ENCODE measurements around the gene COL6A2.

DNA sequence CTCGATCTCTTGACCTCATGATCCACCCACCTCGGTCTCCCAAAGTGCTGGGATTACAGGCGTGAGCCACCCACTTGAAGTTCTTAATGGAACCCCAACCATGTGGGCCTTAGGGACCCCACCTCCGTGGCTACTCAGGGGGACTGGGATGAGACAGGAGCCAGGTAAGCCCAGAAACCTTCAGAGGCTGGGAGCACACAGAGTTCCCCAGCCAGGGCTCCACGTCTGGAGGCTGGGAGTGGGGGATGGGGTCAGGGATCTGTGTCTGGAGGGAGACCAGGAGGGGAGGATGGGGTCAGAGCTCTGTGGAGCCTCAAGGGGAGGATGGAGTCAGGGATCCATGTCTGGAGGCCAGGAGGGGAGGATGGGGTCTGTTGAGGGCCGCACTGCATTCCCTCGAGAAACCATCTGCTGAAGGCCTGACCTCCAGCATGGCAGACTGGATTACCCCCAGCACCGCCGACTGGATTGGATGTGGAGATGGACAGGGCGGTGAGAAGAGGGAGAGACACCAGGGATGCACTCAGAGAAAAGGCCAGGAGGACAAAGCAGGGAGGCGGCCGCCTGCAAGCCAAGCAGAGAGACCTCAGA, 59.6 kb downstream of the COL6A2 start:
- no peak for TF ChIP-seq ZNF384 (IDR thresholded peaks at IDR 0.05)
- TF ChIP-seq FOXK2 (IDR thresholded peaks at IDR 0.05): no peak
- TF ChIP-seq SUZ12 (IDR thresholded peaks at IDR 0.05): no peak
- no peak for TF ChIP-seq NFRKB (IDR thresholded peaks at IDR 0.05)
- TF ChIP-seq TARDBP (IDR thresholded peaks at IDR 0.05): no peak

All from HEK293T (cell line).